T-helper 22 cell (primary cell): ENCODE measurements around the gene FBRSL1.

Experiments used
- DNase-seq: peaks from one replicate; pipeline ENCODE4 v3.0.0-alpha.2; 2020; ENCODE audit warnings: low read depth

FBRSL1 gene

GRCh38 chr12:132511516-132512196, 21.7 kb downstream of the FBRSL1 start:
- no peak for DNase-seq

GRCh38 chr12:132512197-132513069, 22.5 kb downstream of the FBRSL1 start:
- DNase-seq = no peak

GRCh38 chr12:132513070-132513398, 23.1 kb downstream of the FBRSL1 start:
- no peak for DNase-seq

GRCh38 chr12:132513458-132514135, 23.6 kb downstream of the FBRSL1 start:
- no peak for DNase-seq

- no peak for DNase-seq
These were observed 24.4 kb downstream of the FBRSL1 start for GRCh38 chr12:132514216-132514820.

GRCh38 chr12:132514838-132515237, 24.9 kb downstream of the FBRSL1 start:
- no peak for DNase-seq

- no peak for DNase-seq
These were observed 26.4 kb downstream of the FBRSL1 start for GRCh38 chr12:132516095-132517012.

GRCh38 chr12:132517013-132517739, 27.2 kb downstream of the FBRSL1 start:
- DNase-seq = no peak

GRCh38 chr12:132517740-132518100, 27.8 kb downstream of the FBRSL1 start:
- no peak for DNase-seq

- DNase-seq = no peak
These were observed 28.5 kb downstream of the FBRSL1 start for GRCh38 chr12:132518354-132518992.

GRCh38 chr12:132520421-132521199, 30.7 kb downstream of the FBRSL1 start:
- no peak for DNase-seq

- no peak for DNase-seq
These were observed 31.2 kb downstream of the FBRSL1 start for GRCh38 chr12:132521200-132521580.

GRCh38 chr12:132521712-132522292, 31.9 kb downstream of the FBRSL1 start:
- no peak for DNase-seq

GRCh38 chr12:132522592-132523380, 32.8 kb downstream of the FBRSL1 start:
- DNase-seq = no peak

GRCh38 chr12:132523576-132524331, 33.8 kb downstream of the FBRSL1 start:
- peak; percentile 19 for DNase-seq

GRCh38 chr12:132524405-132524804, 34.5 kb downstream of the FBRSL1 start:
- DNase-seq = no peak

- DNase-seq = no peak
These were observed 35.3 kb downstream of the FBRSL1 start for GRCh38 chr12:132525011-132525832.
